ENCODE data around the gene BASP1. TPM values are rescaled to one million over a fixed set of nuclear protein-coding genes. Genes with fewer than 3 reads are reported as not detected.

The BASP1 gene
- total and polyA plus RNA-seq, 11 donors = 0.66 to 13.6 (median 2.8) TPM

DNA sequence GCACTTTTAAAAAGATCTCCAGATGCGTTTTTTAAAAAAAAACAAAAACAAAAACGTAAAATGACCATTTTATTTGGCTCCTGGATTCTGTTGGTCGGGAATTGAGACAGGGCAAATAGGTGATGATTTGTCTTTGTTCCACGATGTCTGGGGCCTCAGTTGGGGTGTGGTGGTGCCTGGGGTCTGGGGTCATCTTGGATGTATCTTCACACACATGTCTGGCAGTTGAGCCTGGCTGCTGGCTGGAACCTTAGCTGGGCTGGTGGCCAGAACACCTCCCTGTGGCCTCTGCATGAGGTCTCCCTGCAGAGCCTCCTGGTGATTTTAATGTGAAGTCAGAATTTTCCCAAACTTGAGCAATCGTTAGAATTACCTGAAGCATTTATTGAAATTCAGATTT is 42.5 kb upstream of the BASP1 start:
- H3K27ac ChIP-seq = no peak overlapping the region
- H3K4me3 ChIP-seq = no peak overlapping the region
- no peaks in the 10 kb centered on the region for H3K9me3 ChIP-seq
- peaks cover 0 to 10% (median under 1%) of the 10 kb centered on the region in 12 donors for H3K4me1 ChIP-seq
- no peaks in the 10 kb centered on the region for H3K36me3 ChIP-seq
- ATAC-seq (no peak), DNase-seq (no peak)
- TF ChIP-seq CTCF (IDR thresholded peaks at IDR 0.05) (no peak), POLR2A (IDR thresholded peaks at IDR 0.05) (no peak)
- WGBS, 4 donors = 68 to 77% (median 75%) methylated on average over 5 of the region's 5 CpGs
- H3K27me3 ChIP-seq = no peaks in the 10 kb centered on the region
- intact Hi-C loops (cut with DNase I) = no loop called here

DNA sequence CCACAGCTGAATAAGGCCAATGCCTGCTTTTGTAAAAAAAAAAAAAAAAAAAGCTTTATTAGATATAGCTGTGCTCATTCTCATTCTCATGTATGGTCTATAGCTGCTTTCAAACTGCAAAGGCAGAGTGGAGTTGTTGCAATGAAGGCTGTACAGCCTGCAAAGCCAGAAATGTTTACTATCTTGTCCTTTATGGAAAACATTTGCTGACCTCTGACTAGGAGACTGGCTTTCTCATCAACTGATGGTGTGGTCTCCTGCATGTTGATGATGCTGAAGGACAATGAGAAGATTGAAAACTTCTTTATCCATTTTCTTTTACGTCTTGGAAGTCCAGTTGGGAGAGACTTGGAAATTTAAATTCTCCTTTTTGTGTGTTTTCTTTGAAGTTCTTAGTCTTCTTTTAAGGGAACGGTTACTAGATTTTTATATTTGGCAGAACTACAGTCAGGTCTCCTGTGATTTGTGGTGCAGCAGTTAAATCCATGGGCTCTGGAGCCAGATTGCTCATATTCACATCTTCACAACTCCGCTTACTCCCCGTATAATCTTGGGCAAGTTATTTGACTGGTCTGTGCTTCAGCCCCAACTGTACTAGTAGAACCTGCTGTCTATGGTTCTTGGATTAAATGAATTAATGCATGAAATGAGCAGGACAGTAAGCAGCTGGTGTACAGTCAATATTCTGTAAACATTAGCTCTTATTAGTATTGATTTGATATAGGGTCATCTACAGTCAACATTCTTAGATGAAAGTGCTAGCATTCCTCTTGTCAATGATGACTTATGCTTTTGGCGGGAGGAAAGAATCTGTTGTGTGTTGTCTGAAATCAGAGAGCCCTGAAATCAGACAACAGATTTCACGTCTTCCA is 39.7 kb upstream of the BASP1 start:
- WGBS, 4 donors = 71 to 79% (median 74%) methylated on average over 6 of the region's 6 CpGs
- no peaks in the 10 kb centered on the region for H3K9me3 ChIP-seq
- no peaks in the 10 kb centered on the region for H3K27me3 ChIP-seq

DNA sequence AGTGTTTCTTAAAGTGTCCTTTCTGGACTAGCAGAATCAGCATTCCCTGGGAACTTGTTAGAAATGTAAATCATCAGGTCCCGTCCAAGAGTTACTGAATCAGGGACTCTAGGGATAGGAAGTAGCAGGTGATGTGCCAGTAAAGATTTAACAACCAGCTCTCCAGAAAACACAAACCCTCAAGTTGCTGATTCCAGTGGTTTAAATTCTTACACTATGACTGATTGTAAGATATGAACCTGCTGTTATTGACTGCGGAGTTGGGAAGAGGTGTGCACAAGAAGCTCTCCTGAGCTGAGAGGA is 39.1 kb upstream of the BASP1 start:
- Histone ChIP-seq H3K36me3 (no peaks in the 10 kb centered on the region), H3K4me1 (peaks cover 0 to 5% (median 0%) of the 10 kb centered on the region in 12 donors), H3K27me3 (no peaks in the 10 kb centered on the region), H3K4me3 (no peak overlapping the region), H3K9me3 (no peaks in the 10 kb centered on the region), H3K27ac (no peak overlapping the region)
- 55 to 84% (median 78%) methylated on average over 1 to 2 of the region's 2 CpGs for WGBS, 4 donors
- DNase-seq = no peak
- no peak for TF ChIP-seq CTCF (IDR thresholded peaks at IDR 0.05)
- no peak for TF ChIP-seq POLR2A (IDR thresholded peaks at IDR 0.05)
- no peak for ATAC-seq
- intact Hi-C loops (cut with DNase I) = no loop called here

More for the DNA sequence above, 39.7 kb upstream of the BASP1 start:
- Histone ChIP-seq H3K36me3 (no peaks in the 10 kb centered on the region), H3K27ac (no peak overlapping the region), H3K4me1 (peaks cover 0 to 5% (median 0%) of the 10 kb centered on the region in 12 donors), H3K4me3 (no peak overlapping the region)
- intact Hi-C loops (cut with DNase I) = no loop called here
- DNase-seq (no peak), ATAC-seq (peak in 1 of 4 donors; percentile 33)
- TF ChIP-seq POLR2A (IDR thresholded peaks at IDR 0.05) (no peak), CTCF (IDR thresholded peaks at IDR 0.05) (no peak)

- DNase-seq (no peak), ATAC-seq (no peak)
- Histone ChIP-seq H3K9me3 (no peaks in the 10 kb centered on the region), H3K27ac (no peak overlapping the region), H3K36me3 (no peaks in the 10 kb centered on the region), H3K4me3 (no peak overlapping the region), H3K27me3 (no peaks in the 10 kb centered on the region), H3K4me1 (peaks cover 0 to 5% (median 0%) of the 10 kb centered on the region in 12 donors)
- intact Hi-C loops (cut with DNase I) = loop anchor here in 2 of 10 donors (10.0 kb wide), 2 partner anchors 46 to 496 kb away; no protein-coding TSS in a partner anchor
- TF ChIP-seq POLR2A (IDR thresholded peaks at IDR 0.05) (no peak), CTCF (IDR thresholded peaks at IDR 0.05) (no peak)
- 78 to 84% (median 82%) methylated on average over 6 of the region's 6 CpGs for WGBS, 4 donors
Measured at GRCh38 chr5:17180330-17180843, 37.0 kb upstream of the BASP1 start.
